Spleen (tissue), 11 donors: Measurements from ENCODE around the gene SERPINA10. TPM values are rescaled to one million over a fixed set of nuclear protein-coding genes. Genes with fewer than 3 reads are reported as not detected.
"Not testable (repeated sequence)": the region's sequence is repeated elsewhere in the genome, so short reads cannot be mapped to it uniquely, and the experiment has no call there.

Experiments used
- DNase-seq: peaks from one replicate; pipeline ENCODE4 v3.0.0-alpha.2; 2020
- H3K27ac ChIP-seq, 8 donors: fragments of 200-600 bp; sonication (generic) in 7 of 8; 1 replicate in 4 of 8; 2 replicates in 4 of 8; pipeline versions ENCODE4 v1.5.0 to v1.8.0; 2016 to 2021; ENCODE audit warnings: inconsistent platforms in 4 of 8, mild to moderate bottlenecking in 4 of 8, moderate library complexity in 1 of 8
- H3K27me3 ChIP-seq, 7 donors: fragments of 200-600 bp; sonication (generic) in 6 of 7; replicated peaks in 1 of 7; 1 replicate in 4 of 7; 2 replicates in 3 of 7; pipeline versions ENCODE4 v1.5.0 to v1.8.0; 2016 to 2021; ENCODE audit warnings: inconsistent platforms in 3 of 7, mild to moderate bottlenecking in 1 of 7
- H3K36me3 ChIP-seq, 6 donors: fragments of 200-600 bp; sonication (generic) in 5 of 6; 1 replicate in 4 of 6; 2 replicates in 2 of 6; pipeline versions ENCODE4 v1.5.0 to v1.8.0; 2016 to 2021; ENCODE audit warnings: inconsistent platforms in 2 of 6
- H3K4me1 ChIP-seq, 6 donors: fragments of 200-600 bp; sonication (generic) in 5 of 6; 1 replicate in 3 of 6; 2 replicates in 3 of 6; pipeline versions ENCODE4 v1.5.0 to v1.8.0; 2016 to 2021; ENCODE audit warnings: inconsistent platforms in 3 of 6
- H3K4me3 ChIP-seq, 8 donors: fragments of 200-600 bp; sonication (generic) in 7 of 8; 1 replicate in 4 of 8; 2 replicates in 4 of 8; pipeline versions ENCODE4 v1.5.0 to v1.8.0; 2016 to 2021; ENCODE audit warnings: inconsistent platforms in 4 of 8, mild to moderate bottlenecking in 4 of 8, moderate library complexity in 2 of 8
- H3K9me3 ChIP-seq, 8 donors: fragments of 200-600 bp; sonication (generic) in 7 of 8; 1 replicate in 4 of 8; 2 replicates in 4 of 8; pipeline versions ENCODE4 v1.5.0 to v1.8.0; 2016 to 2021; ENCODE audit warnings: inconsistent platforms in 4 of 8
- CTCF ChIP-seq, 11 experiments: fragments of 200-600 bp in 7 of 11; fragments of 450-650 bp in 4 of 11; sonication (generic) in 4 of 11; IDR thresholded peaks in 8 of 11; conservative IDR thresholded peaks in 3 of 11; 1 replicate in 7 of 11; 2 replicates in 4 of 11; pipeline versions ENCODE4 v1.4.0 to v1.8.0; 2016 to 2021; ENCODE audit warnings: antibody characterized with exemption in 11 of 11, inconsistent platforms in 4 of 11, mild to moderate bottlenecking in 1 of 11
- POLR2A ChIP-seq, 3 donors: fragments of 450-650 bp; IDR thresholded peaks; one replicate each; pipeline ENCODE4 v1.5.1; 2017; ENCODE audit warnings: antibody characterized with exemption in 3 of 3, mild to moderate bottlenecking in 1 of 3
- POLR2AphosphoS5 ChIP-seq, 3 donors: sonication (generic); formaldehyde crosslinking; IDR thresholded peaks; one replicate each; pipeline ENCODE4 v1.5.1; 2017; ENCODE audit warnings: antibody characterized with exemption in 3 of 3
- WGBS, 5 donors: extraction: QIAGEN DNeasy Blood & Tissue Kit in 3 of 5; methylation state at CpG; one replicate each; pipeline versions ENCODE4 v1.1.5 to v1.1.7; 2013 to 2018; 5-methylcytosine and 5-hydroxymethylcytosine counted together
- intact Hi-C: fragments of 100-400 bp; cut with DNase I; formaldehyde crosslinking; loops from one replicate; pipeline ENCODE4 v1.15.0; 2023; ENCODE audit warnings: low total_unique reads
- polyA plus RNA-seq, 3 donors: library from polyadenylated mRNA; stranded (reverse); fragments of 200-250 nt; gene quantifications; one replicate each; pipeline ENCODE4 v1.2.1, GENCODE V29; 2013
- total RNA-seq, 7 donors: library from RNA; depleted of rRNA in 3 of 7; stranded (reverse); fragments of >200 nt in 3 of 7; fragmentation: NEBNext Ultra II Directional in 4 of 7; extraction: Animal tissue kit (Norgen Biotek cat#: 25700) in 4 of 7; gene quantifications; one replicate each; pipeline versions ENCODE4 v1.1.0 to v1.2.1, GENCODE V29; 2016 to 2021
- donor health status: healthy with polysubstance abuse.
- donor health status: DM: no; HTN: no; CAD: no; lungs with moderate emphysema.
- donor health status: DM: no; HTN: no; CAD: no.
- donor health status: Bipolar disorder and iron deficiency.
- donor health status: healthy.
- donor health status: DM: no; HTN: no; CAD: no.
- donor health status: DM: yes; HTN: yes; CAD: no.

The SERPINA10 gene
- total and polyA plus RNA-seq, 10 donors: not detected

- WGBS, 5 donors: 84 to 96% (median 90%) methylated on average over 10 of the region's 10 CpGs
- Histone ChIP-seq H3K4me3 (no peak overlapping the region), H3K4me1 (no peaks in the 10 kb centered on the region), H3K9me3 (no peaks in the 10 kb centered on the region), H3K27ac (no peak overlapping the region), H3K36me3 (no peaks in the 10 kb centered on the region), H3K27me3 (peaks cover 0 to 8% (median 0%) of the 10 kb centered on the region in 7 donors)
- no peak for DNase-seq
- TF ChIP-seq CTCF (IDR thresholded peaks at IDR 0.05 in 8 of 11, conservative IDR thresholded peaks at IDR 0.05 in 3 of 11): no peak
- TF ChIP-seq POLR2A (IDR thresholded peaks at IDR 0.05): no peak
- no peak for TF ChIP-seq POLR2AphosphoS5 (IDR thresholded peaks at IDR 0.05)
- intact Hi-C loops: no loop called here
Measured at GRCh38 chr14:94269156-94269555, 23.9 kb downstream of the SERPINA10 start.

- intact Hi-C loops, H3K9me3 ChIP-seq, H3K27ac ChIP-seq, DNase-seq, H3K4me3 ChIP-seq, H3K36me3 ChIP-seq, H3K27me3 ChIP-seq, H3K4me1 ChIP-seq: not testable (repeated sequence)
- WGBS, 5 donors: 62 to 82% (median 75%) methylated on average over 7 of the region's 7 CpGs
Measured at GRCh38 chr14:94268582-94268981, 24.5 kb downstream of the SERPINA10 start.

- no peak for TF ChIP-seq POLR2A (IDR thresholded peaks at IDR 0.05)
- TF ChIP-seq CTCF (IDR thresholded peaks at IDR 0.05 in 8 of 11, conservative IDR thresholded peaks at IDR 0.05 in 3 of 11): no peak
- TF ChIP-seq POLR2AphosphoS5 (IDR thresholded peaks at IDR 0.05): no peak
- no peak for DNase-seq
- H3K4me1 ChIP-seq: no peaks in the 10 kb centered on the region
- no peak overlapping the region for H3K27ac ChIP-seq
- intact Hi-C loops: no loop called here
- H3K27me3 ChIP-seq: peaks cover 0 to 8% (median 0%) of the 10 kb centered on the region in 7 donors
- 89 to 95% (median 93%) methylated on average over 1 of the region's 1 CpG for WGBS, 5 donors
- no peaks in the 10 kb centered on the region for H3K36me3 ChIP-seq
- H3K4me3 ChIP-seq: no peak overlapping the region
- H3K9me3 ChIP-seq: peaks cover 0 to 18% (median 12%) of the 10 kb centered on the region in 8 donors
Measured at GRCh38 chr14:94267352-94267751, 25.7 kb downstream of the SERPINA10 start.

GRCh38 chr14:94264195-94264594 is 28.9 kb downstream of the SERPINA10 start:
- peaks cover 0 to 28% (median 20%) of the 10 kb centered on the region in 8 donors for H3K9me3 ChIP-seq
- 53 to 84% (median 75%) methylated on average over 3 of the region's 3 CpGs for WGBS, 5 donors
- H3K4me3 ChIP-seq, DNase-seq, intact Hi-C loops, H3K27me3 ChIP-seq, H3K36me3 ChIP-seq, H3K4me1 ChIP-seq, H3K27ac ChIP-seq: not testable (repeated sequence)

- intact Hi-C loops: no loop called here
- no peaks in the 10 kb centered on the region for H3K9me3 ChIP-seq
- no peaks in the 10 kb centered on the region for H3K36me3 ChIP-seq
- 73 to 92% (median 91%) methylated on average over 2 of the region's 2 CpGs for WGBS, 5 donors
- H3K4me1 ChIP-seq: no peaks in the 10 kb centered on the region
- peaks cover 0 to 5% (median 0%) of the 10 kb centered on the region in 7 donors for H3K27me3 ChIP-seq
- no peak overlapping the region for H3K27ac ChIP-seq
- no peak overlapping the region for H3K4me3 ChIP-seq
- DNase-seq: no peak
- no peak for TF ChIP-seq CTCF (IDR thresholded peaks at IDR 0.05 in 8 of 11, conservative IDR thresholded peaks at IDR 0.05 in 3 of 11)
- no peak for TF ChIP-seq POLR2AphosphoS5 (IDR thresholded peaks at IDR 0.05)
Measured at GRCh38 chr14:94244182-94244581, 48.9 kb downstream of the SERPINA10 start.
